Right lobe of liver (tissue), 6 donors: ENCODE data around the gene KLHL24. TPM values are rescaled to one million over a fixed set of nuclear protein-coding genes. Genes with fewer than 3 reads are reported as not detected.
"Not testable (repeated sequence)": the region's sequence is repeated elsewhere in the genome, so short reads cannot be mapped to it uniquely, and the experiment has no call there.

Experiments
- ATAC-seq, 4 donors: fragments of 200-7000 bp; cut with Tn5 transposase; one replicate each; pipeline ENCODE4 v1.9.1; 2020; ENCODE audit warnings: mild to moderate bottlenecking in 4 of 4, moderate library complexity in 4 of 4
- DNase-seq, 3 donors: peaks; one replicate each; pipeline ENCODE4 v3.0.0-alpha.2; 2020
- H3K27ac ChIP-seq, 3 donors: fragments of 200-600 bp; one replicate each; pipeline ENCODE4 v1.8.0; 2022
- H3K27me3 ChIP-seq, 2 donors: fragments of 200-600 bp; one replicate each; pipeline ENCODE4 v1.8.0; 2022
- H3K36me3 ChIP-seq, 4 donors: fragments of 200-600 bp; sonication (generic) in 1 of 4; one replicate each; pipeline versions ENCODE4 v1.5.1 to v1.8.0; 2017 to 2022; ENCODE audit warnings: control low read depth in 1 of 4
- H3K4me1 ChIP-seq, 4 donors: fragments of 200-600 bp; sonication (generic) in 1 of 4; one replicate each; pipeline versions ENCODE4 v1.5.1 to v1.8.0; 2017 to 2022; ENCODE audit warnings: control low read depth in 1 of 4
- H3K4me3 ChIP-seq, 3 donors: fragments of 200-600 bp; one replicate each; pipeline ENCODE4 v1.8.0; 2022
- H3K9me3 ChIP-seq, 4 donors: fragments of 200-600 bp; sonication (generic) in 1 of 4; one replicate each; pipeline versions ENCODE4 v1.5.1 to v1.8.0; 2017 to 2022; ENCODE audit warnings: control low read depth in 1 of 4
- CTCF ChIP-seq, 4 donors: fragments of 200-600 bp in 3 of 4; fragments of 450-650 bp in 1 of 4; IDR thresholded peaks; one replicate each; pipeline versions ENCODE4 v1.5.1 to v1.8.0; 2016 to 2022; ENCODE audit warnings: antibody characterized with exemption in 4 of 4, mild to moderate bottlenecking in 2 of 4
- POLR2A ChIP-seq: fragments of 450-650 bp; IDR thresholded peaks from one replicate; pipeline ENCODE4 v1.6.1; 2017; ENCODE audit warnings: antibody characterized with exemption, mild to moderate bottlenecking
- WGBS: methylation state at CpG from one replicate; pipeline ENCODE4 v1.1.6; 2018; ENCODE audit warnings: low coverage, low lambda C conversion rate; ENCODE audit not compliant: insufficient coverage; ENCODE audit errors: missing lambda C conversion rate; 5-methylcytosine and 5-hydroxymethylcytosine counted together
- intact Hi-C, 2 donors: fragments of 100-400 bp; cut with DNase I; formaldehyde crosslinking; loops; one replicate each; pipeline versions ENCODE4 v1.11.2 to v1.14.1; 2022
- total RNA-seq, 6 experiments: library from RNA; depleted of rRNA in 2 of 6; stranded (reverse); fragments of >200 nt in 2 of 6; fragmentation: NEBNext Ultra II Directional in 3 of 6; extraction: Animal tissue kit (Norgen Biotek cat#: 25700) in 3 of 6; gene quantifications; one replicate each; pipeline versions ENCODE4 v1.1.0 to v1.2.4, GENCODE V29; 2016 to 2023
- donor health status: DM: no; HTN: yes; CAD: no.
- donor health status: DM: no; HTN: no; CAD: no.
- donor health status: DM: no; HTN: no; CAD: no.
- donor health status: DM: no; HTN: yes; CAD: no.
- donor health status: DM: no; HTN: yes; CAD: no.

The KLHL24 gene
- total RNA-seq, 6 experiments from 2014 or later = 26.3 to 43.9 (median 32.0) TPM

GRCh38 chr3:183591881-183592521 lies 43.4 kb upstream of the KLHL24 start:
- DNase-seq = no peak

GRCh38 chr3:183592821-183593220 lies 42.6 kb upstream of the KLHL24 start:
- DNase-seq (no peak), ATAC-seq (no peak)
- intact Hi-C loops = no loop called here
- Histone ChIP-seq H3K27me3 (no peaks in the 10 kb centered on the region), H3K9me3 (no peaks in the 10 kb centered on the region), H3K4me1 (peaks cover 0 to 5% (median 0%) of the 10 kb centered on the region in 4 donors), H3K27ac (no peak overlapping the region), H3K4me3 (no peak overlapping the region), H3K36me3 (no peaks in the 10 kb centered on the region)
- TF ChIP-seq POLR2A (no peak), CTCF (IDR thresholded peaks at IDR 0.05) (no peak)
- 100% methylated on average over 1 of the region's 7 CpGs for WGBS

More at GRCh38 chr3:183591881-183592521, 43.4 kb upstream of the KLHL24 start:
- TF ChIP-seq CTCF (IDR thresholded peaks at IDR 0.05) = peak; percentile 29 to 49 (median 40)
- no peak for TF ChIP-seq POLR2A
- intact Hi-C loops = no loop called here
- Histone ChIP-seq H3K4me1 (peaks cover 0 to 5% (median 0%) of the 10 kb centered on the region in 4 donors), H3K9me3 (no peaks in the 10 kb centered on the region), H3K27ac (no peak overlapping the region), H3K36me3 (no peaks in the 10 kb centered on the region), H3K4me3 (no peak overlapping the region), H3K27me3 (no peaks in the 10 kb centered on the region)
- peak in 1 of 4 donors; percentile 25 for ATAC-seq
- WGBS = 38% methylated on average over 6 of the region's 6 CpGs

DNA sequence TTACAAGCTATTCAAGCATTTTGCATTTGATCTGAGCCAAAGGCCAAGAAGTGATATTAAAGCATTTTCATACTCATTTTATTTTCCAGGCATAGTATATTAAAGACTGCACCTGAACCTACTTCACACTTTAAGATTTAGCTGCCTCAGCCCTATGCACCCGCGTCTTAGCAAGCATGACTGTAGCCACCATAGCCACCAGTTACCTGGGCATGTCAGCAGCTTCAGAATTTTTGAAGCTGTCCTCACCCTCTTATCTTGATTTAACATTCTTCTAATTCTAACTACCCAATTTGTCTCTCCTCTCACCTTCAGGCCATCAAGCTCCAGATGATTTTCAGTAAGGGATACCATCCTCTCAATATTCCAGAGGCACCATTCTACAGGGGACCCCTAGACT lies 40.8 kb upstream of the KLHL24 start:
- Histone ChIP-seq H3K9me3 (no peaks in the 10 kb centered on the region), H3K4me3 (no peak overlapping the region), H3K27ac (no peak overlapping the region), H3K4me1 (peaks cover 0 to 5% (median 0%) of the 10 kb centered on the region in 4 donors), H3K27me3 (no peaks in the 10 kb centered on the region), H3K36me3 (no peaks in the 10 kb centered on the region)
- DNase-seq = no peak
- intact Hi-C loops = no loop called here
- no peak for TF ChIP-seq CTCF (IDR thresholded peaks at IDR 0.05)
- no peak for TF ChIP-seq POLR2A
- no peak for ATAC-seq
- 100% methylated on average over 2 of the region's 2 CpGs for WGBS

DNA sequence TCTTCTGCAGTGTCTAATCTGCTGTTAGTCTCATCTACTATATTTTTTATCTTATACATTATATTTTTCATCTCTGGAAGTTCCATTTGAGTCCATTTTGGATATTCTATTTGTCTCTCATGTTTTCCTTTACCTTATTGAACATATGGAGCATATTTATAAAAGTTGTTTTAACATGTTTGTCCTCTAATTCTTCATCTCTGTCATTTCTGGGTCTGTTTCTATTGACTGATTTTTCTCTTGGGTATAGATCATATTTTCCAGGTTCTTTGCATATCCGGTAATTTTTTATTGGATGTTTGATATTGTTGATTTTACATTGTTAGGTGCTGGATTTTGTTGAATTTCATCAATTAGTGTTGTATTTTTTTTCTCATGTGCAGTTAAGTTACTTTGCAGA lies 37.5 kb upstream of the KLHL24 start:
- TF ChIP-seq POLR2A (no peak), CTCF (IDR thresholded peaks at IDR 0.05) (no peak)
- DNase-seq = no peak
- H3K4me1 ChIP-seq = no peaks in the 10 kb centered on the region
- intact Hi-C loops = no loop called here
- H3K27me3 ChIP-seq = no peaks in the 10 kb centered on the region
- no peak overlapping the region for H3K27ac ChIP-seq
- H3K36me3 ChIP-seq = no peaks in the 10 kb centered on the region
- WGBS = 33% methylated on average over 1 of the region's 1 CpG
- no peaks in the 10 kb centered on the region for H3K9me3 ChIP-seq
- no peak for ATAC-seq
- no peak overlapping the region for H3K4me3 ChIP-seq

GRCh38 chr3:183611326-183611725 lies 24.1 kb upstream of the KLHL24 start:
- ATAC-seq, DNase-seq, H3K9me3 ChIP-seq, intact Hi-C loops, H3K4me3 ChIP-seq, H3K4me1 ChIP-seq, H3K27ac ChIP-seq, H3K36me3 ChIP-seq, H3K27me3 ChIP-seq: not testable (repeated sequence)
- 91% methylated on average over 3 of the region's 6 CpGs for WGBS
